MM.1S (cell line): ENCODE results near the gene PIK3R3.

ENCODE experiments used
- DNase-seq: peaks from one replicate; pipeline ENCODE4 v3.0.0-alpha.2; 2015
- H2AFZ ChIP-seq: fragments of 300-600 bp; sonication (generic); 2 replicates; pipeline ENCODE4 v1.6.0; 2016; ENCODE audit warnings: antibody characterized with exemption, low read length
- H3F3A ChIP-seq: fragments of 300-600 bp; sonication (generic); 2 replicates; pipeline ENCODE4 v1.6.1; 2016; ENCODE audit warnings: mild to moderate bottlenecking, antibody characterized with exemption, low read length, moderate library complexity, mixed read lengths; ENCODE audit not compliant: insufficient read depth
- H3K27ac ChIP-seq: fragments of 300-600 bp; sonication (generic); 2 replicates; pipeline ENCODE4 v1.5.1; 2016; ENCODE audit warnings: mild to moderate bottlenecking, low read length
- H3K27me3 ChIP-seq: fragments of 300-600 bp; sonication (generic); replicated peaks from 2 replicates; pipeline ENCODE4 v1.6.0; 2016; ENCODE audit warnings: low read length; ENCODE audit not compliant: insufficient read depth
- H3K36me3 ChIP-seq: fragments of 300-600 bp; sonication (generic); replicated peaks from 2 replicates; pipeline ENCODE4 v1.6.1; 2016; ENCODE audit warnings: mild to moderate bottlenecking, low read length, mixed read lengths; ENCODE audit not compliant: insufficient read depth
- H3K4me1 ChIP-seq: fragments of 300-600 bp; sonication (generic); 2 replicates; pipeline ENCODE4 v1.6.1; 2016; ENCODE audit warnings: low read length, mixed read lengths
- H3K4me2 ChIP-seq: fragments of 300-600 bp; sonication (generic); 2 replicates; pipeline ENCODE4 v1.6.0; 2016; ENCODE audit warnings: low read depth, low read length
- H3K4me3 ChIP-seq: fragments of 300-600 bp; sonication (generic); 2 replicates; pipeline ENCODE4 v1.5.1; 2016; ENCODE audit warnings: low read length, mixed read lengths
- H3K79me2 ChIP-seq: fragments of 300-600 bp; sonication (generic); 2 replicates; pipeline ENCODE4 v1.6.1; 2016; ENCODE audit warnings: mixed run types, low read length, mixed read lengths
- H3K9ac ChIP-seq: fragments of 300-600 bp; sonication (generic); 2 replicates; pipeline ENCODE4 v1.6.1; 2016; ENCODE audit warnings: low read length, mixed read lengths
- H3K9me2 ChIP-seq: fragments of 300-600 bp; sonication (generic); replicated peaks from 2 replicates; pipeline ENCODE4 v1.6.1; 2016; ENCODE audit warnings: mild to moderate bottlenecking, low read length, mixed read lengths; ENCODE audit not compliant: insufficient read depth
- H3K9me3 ChIP-seq: fragments of 300-600 bp; sonication (generic); replicated peaks from 2 replicates; pipeline ENCODE4 v1.6.1; 2016; ENCODE audit warnings: mild to moderate bottlenecking, low read length, mixed read lengths; ENCODE audit not compliant: insufficient read depth
- H4K20me1 ChIP-seq: fragments of 300-600 bp; sonication (generic); 2 replicates; pipeline ENCODE4 v1.6.1; 2016; ENCODE audit warnings: mild to moderate bottlenecking, low read length, moderate library complexity, mixed read lengths; ENCODE audit not compliant: insufficient read depth
- EZH2 ChIP-seq: fragments of 300-600 bp; sonication (generic); optimal IDR thresholded peaks from 2 replicates; pipeline ENCODE3; 2017; ENCODE audit warnings: low read depth, mild to moderate bottlenecking, antibody characterized with exemption, low read length, mixed read lengths
- EZH2phosphoT487 ChIP-seq: fragments of 300-600 bp; sonication (generic); IDR thresholded peaks from 2 replicates; pipeline ENCODE4 v1.6.1; 2018; ENCODE audit warnings: antibody characterized with exemption, low read length
- TF ChIP-seq, protein P1 (sequence below): fragments of 300-600 bp; sonication (generic); IDR thresholded peaks from 2 replicates; pipeline ENCODE4 v1.5.1; 2016; ENCODE audit warnings: antibody characterized with exemption, low read length, mixed read lengths

PIK3R3 gene

DNA sequence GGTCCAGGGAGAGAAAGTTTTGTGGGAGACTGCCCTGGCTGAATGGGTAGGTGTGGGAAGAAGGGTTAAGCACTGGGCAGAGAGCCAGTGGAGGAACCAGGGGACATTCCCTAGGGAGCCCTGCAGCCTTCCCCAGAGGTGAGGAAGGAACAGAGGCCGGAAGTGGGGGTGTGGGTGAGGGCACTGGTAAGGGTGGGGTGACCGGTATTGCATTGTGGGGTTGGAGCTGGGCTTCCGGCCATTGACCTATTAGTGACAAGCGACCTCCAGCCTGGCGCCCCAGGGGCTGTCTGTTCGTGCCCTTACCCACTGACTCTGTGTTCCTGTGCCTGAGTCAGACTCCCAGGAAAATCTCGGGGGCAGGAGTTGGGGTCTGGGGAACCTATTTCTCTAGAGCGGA, 38.9 kb upstream of the PIK3R3 start:
- Histone ChIP-seq H3K9me3 (no peaks in the 10 kb centered on the region), H3K27ac (no peak overlapping the region), H3K4me3 (no peak overlapping the region), H3K9ac (no peak overlapping the region), H3F3A (no peaks in the 10 kb centered on the region), H3K4me1 (no peaks in the 10 kb centered on the region; the same call in 1 of the 2 replicates), H3K9me2 (no peaks in the 10 kb centered on the region), H4K20me1 (no peaks in the 10 kb centered on the region), H3K36me3 (no peaks in the 10 kb centered on the region), H2AFZ (no peak overlapping the region), H3K79me2 (no peaks in the 10 kb centered on the region), H3K4me2 (no peak overlapping the region), H3K27me3 (no peaks in the 10 kb centered on the region)
- no peak for TF ChIP-seq EZH2
- no peak for TF ChIP-seq EZH2phosphoT487
- TF ChIP-seq, protein P1, sequence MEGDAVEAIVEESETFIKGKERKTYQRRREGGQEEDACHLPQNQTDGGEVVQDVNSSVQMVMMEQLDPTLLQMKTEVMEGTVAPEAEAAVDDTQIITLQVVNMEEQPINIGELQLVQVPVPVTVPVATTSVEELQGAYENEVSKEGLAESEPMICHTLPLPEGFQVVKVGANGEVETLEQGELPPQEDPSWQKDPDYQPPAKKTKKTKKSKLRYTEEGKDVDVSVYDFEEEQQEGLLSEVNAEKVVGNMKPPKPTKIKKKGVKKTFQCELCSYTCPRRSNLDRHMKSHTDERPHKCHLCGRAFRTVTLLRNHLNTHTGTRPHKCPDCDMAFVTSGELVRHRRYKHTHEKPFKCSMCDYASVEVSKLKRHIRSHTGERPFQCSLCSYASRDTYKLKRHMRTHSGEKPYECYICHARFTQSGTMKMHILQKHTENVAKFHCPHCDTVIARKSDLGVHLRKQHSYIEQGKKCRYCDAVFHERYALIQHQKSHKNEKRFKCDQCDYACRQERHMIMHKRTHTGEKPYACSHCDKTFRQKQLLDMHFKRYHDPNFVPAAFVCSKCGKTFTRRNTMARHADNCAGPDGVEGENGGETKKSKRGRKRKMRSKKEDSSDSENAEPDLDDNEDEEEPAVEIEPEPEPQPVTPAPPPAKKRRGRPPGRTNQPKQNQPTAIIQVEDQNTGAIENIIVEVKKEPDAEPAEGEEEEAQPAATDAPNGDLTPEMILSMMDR: no peak
- no peak for DNase-seq

DNA sequence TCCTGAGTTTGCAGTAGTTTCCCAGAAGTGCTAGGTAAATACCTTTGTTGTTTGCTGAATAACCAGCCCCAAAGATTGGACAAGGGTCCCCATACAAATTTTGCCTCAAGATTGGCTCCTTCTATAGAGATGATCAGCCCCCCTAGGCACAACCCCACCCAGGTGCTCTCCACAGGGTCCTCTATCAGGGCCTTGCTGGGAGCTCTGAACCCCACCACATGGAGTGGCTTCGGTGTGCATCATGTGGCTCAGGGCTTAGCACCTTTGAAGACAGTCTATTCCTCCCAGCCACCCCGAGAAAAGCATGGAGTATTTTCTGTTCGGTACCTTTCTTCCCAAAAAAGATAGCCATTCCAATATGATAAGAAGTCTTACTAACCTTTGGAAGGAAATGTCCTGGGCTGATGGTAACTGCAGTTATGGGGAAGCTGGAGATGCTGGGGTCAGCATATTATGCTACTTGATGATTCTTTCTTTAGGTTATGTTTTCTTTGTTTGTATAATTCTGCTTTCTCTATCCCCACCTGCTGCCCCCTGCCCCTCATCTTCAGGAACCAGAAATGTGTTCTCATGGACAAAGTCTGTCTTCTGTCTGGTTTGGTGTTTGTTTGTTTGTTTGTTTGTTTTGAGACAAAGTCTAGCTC, 37.5 kb upstream of the PIK3R3 start:
- Histone ChIP-seq H3K27ac (no peak overlapping the region), H3K4me1 (no peaks in the 10 kb centered on the region; the same call in 1 of the 2 replicates), H2AFZ (no peak overlapping the region)

DNA sequence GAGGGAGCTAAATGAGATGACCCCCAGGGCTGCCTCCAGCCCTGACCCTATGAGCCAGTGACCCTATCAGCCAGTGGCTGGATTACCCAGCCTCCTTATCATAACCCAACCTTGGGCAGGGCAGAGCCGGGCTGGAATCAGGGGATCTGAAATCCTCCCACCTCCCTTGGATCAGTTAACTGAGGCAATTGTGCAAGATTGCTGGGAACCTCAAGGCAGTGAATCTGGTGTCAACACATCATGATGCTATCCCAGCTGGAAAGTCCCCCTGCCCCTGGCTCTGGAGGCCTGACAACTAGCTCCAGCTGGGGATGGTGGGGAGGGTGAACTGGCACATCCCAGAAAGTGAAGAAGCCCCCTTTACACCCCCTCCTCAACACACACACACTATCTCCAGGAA, 36.0 kb upstream of the PIK3R3 start:
- TF ChIP-seq, protein P1: no peak
- TF ChIP-seq EZH2 (no peak), EZH2phosphoT487 (no peak)
- Histone ChIP-seq H3K27ac (no peak overlapping the region), H3K9me3 (no peaks in the 10 kb centered on the region), H3K9ac (no peak overlapping the region), H3K4me3 (no peak overlapping the region), H3K9me2 (no peaks in the 10 kb centered on the region), H3K4me2 (no peak overlapping the region), H4K20me1 (no peaks in the 10 kb centered on the region), H2AFZ (no peak overlapping the region), H3K79me2 (no peaks in the 10 kb centered on the region), H3K4me1 (no peaks in the 10 kb centered on the region; the same call in 1 of the 2 replicates), H3K36me3 (no peaks in the 10 kb centered on the region), H3K27me3 (no peaks in the 10 kb centered on the region), H3F3A (no peaks in the 10 kb centered on the region)
- DNase-seq: no peak

More for the DNA sequence above, 37.5 kb upstream of the PIK3R3 start:
- Histone ChIP-seq H3K9me2 (no peaks in the 10 kb centered on the region), H3K9me3 (no peaks in the 10 kb centered on the region), H3F3A (no peaks in the 10 kb centered on the region), H3K9ac (no peak overlapping the region), H4K20me1 (no peaks in the 10 kb centered on the region), H3K4me2 (no peak overlapping the region), H3K36me3 (no peaks in the 10 kb centered on the region), H3K27me3 (no peaks in the 10 kb centered on the region), H3K79me2 (no peaks in the 10 kb centered on the region), H3K4me3 (no peak overlapping the region)
- no peak for DNase-seq
- no peak for TF ChIP-seq EZH2
- TF ChIP-seq, protein P1: no peak
